ENCODE results near the gene DMGDH. TPM values are rescaled to one million over a fixed set of nuclear protein-coding genes. Genes with fewer than 3 reads are reported as not detected.
A peak's percentile ranks its signal among the peaks of the same experiment; 100 is the strongest.
"Not testable (repeated sequence)": the region's sequence is repeated elsewhere in the genome, so short reads cannot be mapped to it uniquely, and the experiment has no call there.

DMGDH gene
- total RNA-seq, 2 donors from 2014 or later = 1.7 to 3.6 TPM

GRCh38 chr5:78984439-78985115, 84.9 kb downstream of the DMGDH start:
- intact Hi-C loops (cut with DNase I) = no loop called here
- DNase-seq (ENCODE audit: low spot score) = peak; percentile 93

GRCh38 chr5:78983601-78984438, 85.7 kb downstream of the DMGDH start:
- intact Hi-C loops (cut with DNase I) = no loop called here
- DNase-seq (ENCODE audit: low spot score) = no peak

DNA sequence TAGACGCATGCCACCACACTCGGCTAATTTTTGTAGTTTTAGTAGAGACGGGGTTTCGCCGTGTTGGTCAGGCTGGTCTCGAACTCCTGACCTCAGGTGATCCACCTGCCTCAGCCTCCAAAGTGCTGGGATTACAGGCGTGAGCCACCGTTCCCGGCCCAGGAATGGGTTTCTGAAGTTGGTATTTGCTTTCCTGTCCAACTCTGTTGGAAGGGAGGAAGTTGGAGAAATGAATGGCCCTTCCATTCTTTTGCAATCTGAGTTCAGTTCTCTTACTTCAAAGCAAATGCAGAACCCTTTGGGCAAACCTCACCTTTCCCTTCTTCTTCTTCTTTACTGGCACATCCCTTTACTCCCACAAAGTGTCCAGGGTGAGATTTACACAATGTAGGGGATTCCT, 86.3 kb downstream of the DMGDH start:
- DNase-seq (ENCODE audit: low spot score); intact Hi-C loops (cut with DNase I): not testable (repeated sequence)

DNA sequence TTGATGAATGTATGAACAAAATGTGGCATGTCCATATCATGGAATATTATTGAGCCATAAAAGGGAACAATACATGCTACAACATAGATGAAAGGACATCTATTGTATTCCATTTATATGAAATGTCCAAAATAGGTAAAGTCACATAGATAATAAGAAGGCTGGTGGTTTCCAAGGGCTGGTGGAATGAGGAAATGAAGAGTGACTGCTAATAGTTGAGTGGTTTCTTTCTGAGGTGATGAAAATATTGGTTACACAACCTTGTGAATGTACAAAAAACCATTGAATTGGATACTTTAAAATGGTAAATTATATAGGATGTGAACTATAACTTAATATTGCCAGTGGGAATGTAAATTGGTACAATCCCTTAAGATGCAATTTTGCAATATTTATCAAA, 89.6 kb downstream of the DMGDH start:
- DNase-seq (ENCODE audit: low spot score) = no peak
- intact Hi-C loops (cut with DNase I) = no loop called here

GRCh38 chr5:78979117-78979742, 90.2 kb downstream of the DMGDH start:
- intact Hi-C loops (cut with DNase I) = no loop called here
- no peak for DNase-seq (ENCODE audit: low spot score)

DNA sequence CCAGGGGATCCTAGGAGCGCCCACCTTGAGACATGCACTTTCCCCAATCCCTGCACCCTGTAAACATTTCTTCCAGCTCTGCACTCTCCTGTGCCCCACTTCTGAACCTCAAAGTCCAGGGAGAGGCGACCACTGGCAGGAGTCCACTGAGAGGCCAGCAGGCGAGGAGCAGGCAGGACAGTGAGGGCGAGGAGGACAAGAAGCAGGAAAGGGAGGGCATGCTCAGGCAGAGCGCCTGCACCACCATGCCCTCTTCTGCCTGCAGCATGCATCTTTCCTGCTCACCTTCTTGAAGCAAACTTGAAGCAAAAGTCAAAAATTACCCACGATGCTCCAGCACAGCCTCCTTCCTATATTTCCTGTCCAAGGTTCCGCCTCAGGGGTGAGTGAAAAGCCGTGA, 94.4 kb downstream of the DMGDH start:
- DNase-seq (ENCODE audit: low spot score) = no peak
- intact Hi-C loops (cut with DNase I) = no loop called here

GRCh38 chr5:78974601-78975000, 94.9 kb downstream of the DMGDH start:
- DNase-seq (ENCODE audit: low spot score) = no peak
- intact Hi-C loops (cut with DNase I) = no loop called here

- intact Hi-C loops (cut with DNase I) = no loop called here
- no peak for DNase-seq (ENCODE audit: low spot score)
Measured at GRCh38 chr5:78974011-78974410, 95.5 kb downstream of the DMGDH start.

DNA sequence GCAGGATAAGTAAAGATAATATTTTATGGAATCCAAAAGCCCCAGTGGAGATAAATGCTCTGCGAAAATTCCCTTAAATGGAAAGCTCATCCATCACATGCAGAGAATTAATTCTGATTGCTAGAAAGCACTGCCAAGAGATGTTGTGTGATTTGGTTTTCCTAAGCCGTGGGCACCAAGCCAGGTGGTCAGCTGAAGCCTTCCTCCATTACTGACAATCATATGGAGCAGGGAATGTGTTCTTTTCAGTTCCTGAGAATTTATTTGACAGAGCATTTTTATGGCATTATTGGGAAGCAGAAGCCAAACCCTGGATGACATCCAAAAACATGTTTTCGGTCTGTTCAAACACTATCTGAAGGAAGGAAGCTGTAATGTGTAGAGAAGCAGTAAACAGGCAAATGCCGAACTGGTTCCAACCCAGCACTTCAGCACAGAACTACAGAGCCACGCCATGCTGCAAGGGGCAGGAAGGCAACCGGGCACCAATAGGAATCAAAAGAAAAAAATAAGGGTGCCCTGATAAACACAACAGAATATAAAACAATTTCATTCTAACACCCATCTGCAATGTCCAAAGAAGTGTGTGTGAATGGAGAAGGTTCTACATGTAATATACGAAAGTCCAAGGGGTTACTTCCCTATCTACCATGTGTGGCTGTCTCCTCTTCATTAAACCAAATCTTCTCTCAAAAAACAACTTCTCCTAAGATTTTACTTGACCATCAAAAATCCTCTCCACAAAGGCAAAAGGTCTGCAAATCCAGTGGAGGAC, 96.6 kb downstream of the DMGDH start:
- intact Hi-C loops (cut with DNase I) = no loop called here
- no peak for DNase-seq (ENCODE audit: low spot score)

- no peak for DNase-seq (ENCODE audit: low spot score)
- intact Hi-C loops (cut with DNase I) = no loop called here
Measured at GRCh38 chr5:78971998-78972397, 97.5 kb downstream of the DMGDH start.

DNA sequence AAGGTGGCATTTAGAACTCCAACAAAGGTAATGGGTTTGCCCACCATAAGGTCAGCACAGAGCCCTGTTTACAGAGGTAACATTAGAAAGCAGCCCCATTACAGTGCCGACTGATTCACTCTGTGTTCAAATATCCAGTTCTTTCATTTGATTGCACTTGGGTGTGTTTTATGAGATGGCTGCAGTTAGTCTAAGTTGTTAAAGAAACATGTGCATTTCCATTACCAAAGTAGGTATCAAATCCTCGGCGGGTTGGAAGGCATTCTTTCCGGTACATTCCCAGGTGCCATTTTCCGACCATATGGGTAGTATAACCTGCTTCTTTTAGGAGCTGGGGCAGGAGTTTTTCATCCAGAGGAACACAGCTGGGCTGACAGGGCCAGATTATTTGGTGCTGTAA, 100.7 kb downstream of the DMGDH start:
- intact Hi-C loops (cut with DNase I) = loop anchor here in 1 of 2 donors (10.0 kb wide), 2 partner anchors 504 to 644 kb away; no protein-coding TSS in a partner anchor

GRCh38 chr5:78964889-78965288, 104.6 kb downstream of the DMGDH start:
- intact Hi-C loops (cut with DNase I) = loop anchor here in 1 of 2 donors (10.0 kb wide), 2 partner anchors 500 to 640 kb away; no protein-coding TSS in a partner anchor
- DNase-seq (ENCODE audit: low spot score) = no peak

More for the DNA sequence above, 100.7 kb downstream of the DMGDH start:
- DNase-seq (ENCODE audit: low spot score) = no peak

- intact Hi-C loops (cut with DNase I) = loop anchor here in 1 of 2 donors (10.0 kb wide), 2 partner anchors 497 to 637 kb away; no protein-coding TSS in a partner anchor
- no peak for DNase-seq (ENCODE audit: low spot score)
Measured at GRCh38 chr5:78961743-78962142, 107.7 kb downstream of the DMGDH start.

- no peak for DNase-seq (ENCODE audit: low spot score)
- intact Hi-C loops (cut with DNase I) = loop anchor here in 1 of 2 donors (10.0 kb wide), 2 partner anchors 495 to 635 kb away; no protein-coding TSS in a partner anchor
Measured at GRCh38 chr5:78959767-78960166, 109.7 kb downstream of the DMGDH start.

GRCh38 chr5:78958672-78959445, 110.6 kb downstream of the DMGDH start:
- no peak for DNase-seq (ENCODE audit: low spot score)
- intact Hi-C loops (cut with DNase I) = no loop called here

DNA sequence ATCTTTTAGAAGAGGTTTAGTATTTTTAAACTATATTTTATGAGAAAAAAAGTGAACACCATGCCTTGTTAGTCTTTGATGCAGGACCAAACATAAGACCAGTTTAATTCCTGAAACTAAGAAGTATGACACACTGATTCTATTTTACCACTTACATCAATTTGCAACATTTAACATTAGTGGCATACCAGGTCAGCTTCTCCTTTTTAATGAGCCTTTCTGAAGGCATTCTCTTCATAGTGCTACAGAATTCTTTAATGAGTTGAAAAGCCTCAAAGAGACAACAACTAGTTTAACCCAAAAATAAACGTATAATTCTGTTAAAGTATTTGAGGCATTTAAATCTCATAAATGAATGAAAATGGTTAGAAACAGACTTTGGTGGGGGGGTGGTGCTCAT, 112.6 kb downstream of the DMGDH start:
- no peak for DNase-seq (ENCODE audit: low spot score)
- intact Hi-C loops (cut with DNase I) = no loop called here

DNA sequence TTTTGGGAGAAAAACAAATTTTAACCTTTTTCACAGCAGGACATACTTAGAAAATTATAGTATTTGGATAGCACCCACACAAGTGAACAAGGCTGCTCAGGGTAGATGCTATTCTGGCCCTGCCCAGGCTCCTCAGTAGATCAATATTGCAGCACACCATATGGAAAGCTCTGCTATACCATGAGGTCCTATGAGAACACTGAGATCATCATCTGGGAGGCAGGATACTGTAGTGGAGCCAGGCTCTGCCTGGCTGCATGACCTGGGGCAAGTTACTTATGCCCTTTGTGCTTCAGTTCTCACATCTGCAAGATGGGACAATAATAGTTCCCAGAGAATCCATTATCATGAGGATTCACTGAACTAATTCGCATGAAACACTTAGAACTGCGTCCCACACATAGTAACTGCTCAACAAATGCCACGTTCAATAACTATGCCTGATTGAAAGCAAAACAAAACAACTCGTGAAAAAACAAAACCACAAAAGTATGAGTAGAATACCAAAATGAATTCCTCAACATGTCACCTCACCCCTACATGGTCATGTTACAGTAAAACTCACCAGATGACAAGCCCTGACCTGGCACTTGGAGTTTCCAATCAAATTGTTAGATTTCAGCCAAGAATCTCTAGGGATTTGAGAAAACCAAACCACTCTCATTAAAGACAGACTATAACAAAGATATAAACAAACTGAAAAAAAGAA, 116.2 kb downstream of the DMGDH start:
- intact Hi-C loops (cut with DNase I) = no loop called here
- no peak for DNase-seq (ENCODE audit: low spot score)

Data from posterior vena cava (tissue), 2 donors.